ENCODE measurements around the gene NSD2.

NSD2 gene

GRCh38 chr4:1960170-1960825 is 89.1 kb downstream of the NSD2 start:
- DNase-seq (ENCODE audit: low read depth) = no peak
- TF ChIP-seq CTCF (IDR thresholded peaks at IDR 0.05; ENCODE audit: low read depth, low read length, missing control alignments) = no peak
- no peak overlapping the region for H3K4me3 ChIP-seq (ENCODE audit: low read depth, low read length)

GRCh38 chr4:1961038-1961437 is 89.8 kb downstream of the NSD2 start:
- no peak for TF ChIP-seq CTCF (IDR thresholded peaks at IDR 0.05; ENCODE audit: low read depth, low read length, missing control alignments)
- no peak overlapping the region for H3K4me3 ChIP-seq (ENCODE audit: low read depth, low read length)
- no peak for DNase-seq (ENCODE audit: low read depth)

- H3K4me3 ChIP-seq (ENCODE audit: low read depth, low read length) = no peak overlapping the region
- no peak for DNase-seq (ENCODE audit: low read depth)
- no peak for TF ChIP-seq CTCF (IDR thresholded peaks at IDR 0.05; ENCODE audit: low read depth, low read length, missing control alignments)
These were observed 90.4 kb downstream of the NSD2 start for GRCh38 chr4:1961563-1961962.

GRCh38 chr4:1962980-1963379 is 91.8 kb downstream of the NSD2 start:
- no peak for TF ChIP-seq CTCF (IDR thresholded peaks at IDR 0.05; ENCODE audit: low read depth, low read length, missing control alignments)
- DNase-seq (ENCODE audit: low read depth) = no peak
- H3K4me3 ChIP-seq (ENCODE audit: low read depth, low read length) = no peak overlapping the region

- DNase-seq (ENCODE audit: low read depth) = no peak
- no peak for TF ChIP-seq CTCF (IDR thresholded peaks at IDR 0.05; ENCODE audit: low read depth, low read length, missing control alignments)
- H3K4me3 ChIP-seq (ENCODE audit: low read depth, low read length) = no peak overlapping the region
These were observed 93.2 kb downstream of the NSD2 start for GRCh38 chr4:1964443-1964842.

- no peak for DNase-seq (ENCODE audit: low read depth)
- no peak for TF ChIP-seq CTCF (IDR thresholded peaks at IDR 0.05; ENCODE audit: low read depth, low read length, missing control alignments)
- H3K4me3 ChIP-seq (ENCODE audit: low read depth, low read length) = no peak overlapping the region
These were observed 93.8 kb downstream of the NSD2 start for GRCh38 chr4:1964971-1965370.

GRCh38 chr4:1967512-1968149 is 96.4 kb downstream of the NSD2 start:
- DNase-seq (ENCODE audit: low read depth) = no peak
- no peak for TF ChIP-seq CTCF (IDR thresholded peaks at IDR 0.05; ENCODE audit: low read depth, low read length, missing control alignments)
- H3K4me3 ChIP-seq (ENCODE audit: low read depth, low read length) = no peak overlapping the region

All from GM12864 (cell line).